Endothelial cell (in vitro differentiated cells): ENCODE results near the gene PARD3. TPM values are rescaled to one million over a fixed set of nuclear protein-coding genes. Genes with fewer than 3 reads are reported as not detected.

Source experiments
- DNase-seq: peaks from one replicate; pipeline ENCODE4 v3.0.0; 2021; ENCODE audit warnings: low spot score
- H3K27ac Mint-ChIP-seq: one replicate; pipeline ENCODE4 v1.8.0; 2021; ENCODE audit warnings: mixed read lengths, inconsistent platforms; ENCODE audit not compliant: unreplicated experiment
- H3K27me3 Mint-ChIP-seq: one replicate; pipeline ENCODE4 v1.8.0; 2021; ENCODE audit warnings: mild to moderate bottlenecking, moderate library complexity, mixed read lengths, inconsistent platforms; ENCODE audit not compliant: unreplicated experiment
- H3K36me3 Mint-ChIP-seq: one replicate; pipeline ENCODE4 v1.8.0; 2021; ENCODE audit warnings: mild to moderate bottlenecking, low read depth, mixed read lengths, inconsistent platforms; ENCODE audit not compliant: unreplicated experiment
- H3K4me1 Mint-ChIP-seq: one replicate; pipeline ENCODE4 v1.8.0; 2021; ENCODE audit warnings: mild to moderate bottlenecking, mixed read lengths, inconsistent platforms; ENCODE audit not compliant: unreplicated experiment
- H3K4me3 Mint-ChIP-seq: one replicate; pipeline ENCODE4 v1.8.0; 2021; ENCODE audit warnings: mild to moderate bottlenecking, mixed read lengths, inconsistent platforms; ENCODE audit not compliant: unreplicated experiment
- H3K9me3 Mint-ChIP-seq: one replicate; pipeline ENCODE4 v1.8.0; 2021; ENCODE audit warnings: mixed read lengths, inconsistent platforms; ENCODE audit not compliant: unreplicated experiment
- total RNA-seq: library from RNA; stranded (reverse); fragmentation: NEBNext Ultra II Directional; extraction: Animal tissue kit (Norgen Biotek cat#: 25700); gene quantifications from one replicate; pipeline ENCODE4 v1.2.1, GENCODE V29; 2021; ENCODE audit not compliant: unreplicated experiment
- TF ChIP-seq, protein P1 (sequence below): fragments of 200-600 bp; sonication (generic); IDR thresholded peaks from one replicate; pipeline ENCODE4 v1.5.0; 2021; ENCODE audit warnings: antibody characterized with exemption; ENCODE audit not compliant: unreplicated experiment

The PARD3 gene
- total RNA-seq, 1 donor from 2014 or later = 35.2 TPM

DNA sequence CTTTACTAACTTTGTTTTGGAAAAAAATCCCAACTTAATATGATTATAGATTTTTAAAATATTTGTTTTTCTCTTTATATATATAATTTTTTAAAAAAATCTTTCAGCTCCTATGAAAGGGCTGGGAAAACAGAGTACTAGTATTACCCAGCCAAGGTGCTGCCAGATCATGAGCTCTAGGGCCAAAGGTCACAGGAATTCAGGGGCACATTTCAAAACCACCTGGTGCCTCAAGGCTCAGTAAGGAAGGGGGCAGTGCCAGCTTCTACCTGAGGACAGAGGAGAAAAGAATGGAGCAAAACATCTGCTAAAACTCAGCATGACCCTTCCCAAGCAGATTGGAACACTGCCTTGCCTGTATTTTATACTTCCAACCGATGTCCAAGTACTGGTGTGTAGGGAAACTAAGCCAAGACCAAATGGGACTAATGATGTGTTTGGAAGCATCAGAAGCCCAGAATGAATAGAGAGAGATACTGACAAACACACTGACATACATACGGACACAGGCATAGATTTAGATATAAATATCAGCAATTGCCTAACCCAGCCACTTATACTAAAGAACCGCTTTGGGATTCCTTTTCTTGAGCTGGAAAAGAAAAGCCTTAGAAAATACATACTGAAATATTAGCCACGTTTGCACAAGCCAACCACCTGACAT lies 667.3 kb downstream of the PARD3 start:
- Mint-ChIP-seq H3K4me1 (peaks cover 7% of the 10 kb centered on the region), H3K27me3 (no peaks in the 10 kb centered on the region), H3K9me3 (no peaks in the 10 kb centered on the region), H3K36me3 (no peaks in the 10 kb centered on the region), H3K27ac (no peak overlapping the region), H3K4me3 (no peak overlapping the region)
- TF ChIP-seq, protein P1, sequence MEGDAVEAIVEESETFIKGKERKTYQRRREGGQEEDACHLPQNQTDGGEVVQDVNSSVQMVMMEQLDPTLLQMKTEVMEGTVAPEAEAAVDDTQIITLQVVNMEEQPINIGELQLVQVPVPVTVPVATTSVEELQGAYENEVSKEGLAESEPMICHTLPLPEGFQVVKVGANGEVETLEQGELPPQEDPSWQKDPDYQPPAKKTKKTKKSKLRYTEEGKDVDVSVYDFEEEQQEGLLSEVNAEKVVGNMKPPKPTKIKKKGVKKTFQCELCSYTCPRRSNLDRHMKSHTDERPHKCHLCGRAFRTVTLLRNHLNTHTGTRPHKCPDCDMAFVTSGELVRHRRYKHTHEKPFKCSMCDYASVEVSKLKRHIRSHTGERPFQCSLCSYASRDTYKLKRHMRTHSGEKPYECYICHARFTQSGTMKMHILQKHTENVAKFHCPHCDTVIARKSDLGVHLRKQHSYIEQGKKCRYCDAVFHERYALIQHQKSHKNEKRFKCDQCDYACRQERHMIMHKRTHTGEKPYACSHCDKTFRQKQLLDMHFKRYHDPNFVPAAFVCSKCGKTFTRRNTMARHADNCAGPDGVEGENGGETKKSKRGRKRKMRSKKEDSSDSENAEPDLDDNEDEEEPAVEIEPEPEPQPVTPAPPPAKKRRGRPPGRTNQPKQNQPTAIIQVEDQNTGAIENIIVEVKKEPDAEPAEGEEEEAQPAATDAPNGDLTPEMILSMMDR = no peak
- DNase-seq = no peak

DNA sequence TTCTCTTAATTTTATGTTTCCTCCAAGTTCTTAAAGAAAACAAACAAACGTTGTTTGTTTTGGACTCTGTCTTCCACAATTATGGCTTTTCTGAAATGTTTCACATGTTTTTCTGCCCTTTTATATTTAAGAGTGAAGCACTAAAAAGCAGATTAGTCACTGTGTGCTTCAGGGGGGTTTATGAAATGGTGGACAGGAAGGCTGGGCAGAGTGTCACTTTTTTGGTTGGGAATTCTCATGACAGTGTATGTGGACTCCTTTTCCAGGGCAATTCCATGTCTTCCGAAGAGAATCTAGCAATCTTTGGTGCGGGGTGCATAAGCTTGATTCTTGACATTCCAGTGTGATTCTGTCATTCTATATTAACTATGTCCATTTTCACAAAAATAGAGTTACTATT lies 669.4 kb downstream of the PARD3 start:
- no peaks in the 10 kb centered on the region for H3K27me3 Mint-ChIP-seq
- no peak for DNase-seq
- peaks cover 15% of the 10 kb centered on the region for H3K4me1 Mint-ChIP-seq
- H3K27ac Mint-ChIP-seq = no peak overlapping the region
- no peaks in the 10 kb centered on the region for H3K9me3 Mint-ChIP-seq
- no peaks in the 10 kb centered on the region for H3K36me3 Mint-ChIP-seq
- TF ChIP-seq, protein P1 = no peak
- H3K4me3 Mint-ChIP-seq = no peak overlapping the region

DNA sequence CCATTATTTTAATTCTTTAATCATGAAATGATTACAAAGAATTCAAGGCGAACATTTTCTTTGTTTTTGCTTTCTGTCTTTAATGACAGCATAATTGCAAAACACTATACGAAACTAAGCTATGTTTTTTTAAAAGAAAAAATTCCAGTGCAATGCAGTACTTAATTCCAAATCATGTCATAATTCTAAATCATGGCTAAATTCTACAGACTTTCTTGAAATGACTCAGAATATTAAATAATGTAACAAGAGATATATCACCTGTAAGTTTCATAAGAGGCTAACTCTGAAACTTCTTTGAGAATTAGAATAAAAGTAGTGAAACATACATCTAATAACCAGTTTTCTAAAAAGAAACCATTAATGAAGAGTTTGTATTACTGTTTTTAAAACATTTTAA lies 671.6 kb downstream of the PARD3 start:
- no peak overlapping the region for H3K4me3 Mint-ChIP-seq

DNA sequence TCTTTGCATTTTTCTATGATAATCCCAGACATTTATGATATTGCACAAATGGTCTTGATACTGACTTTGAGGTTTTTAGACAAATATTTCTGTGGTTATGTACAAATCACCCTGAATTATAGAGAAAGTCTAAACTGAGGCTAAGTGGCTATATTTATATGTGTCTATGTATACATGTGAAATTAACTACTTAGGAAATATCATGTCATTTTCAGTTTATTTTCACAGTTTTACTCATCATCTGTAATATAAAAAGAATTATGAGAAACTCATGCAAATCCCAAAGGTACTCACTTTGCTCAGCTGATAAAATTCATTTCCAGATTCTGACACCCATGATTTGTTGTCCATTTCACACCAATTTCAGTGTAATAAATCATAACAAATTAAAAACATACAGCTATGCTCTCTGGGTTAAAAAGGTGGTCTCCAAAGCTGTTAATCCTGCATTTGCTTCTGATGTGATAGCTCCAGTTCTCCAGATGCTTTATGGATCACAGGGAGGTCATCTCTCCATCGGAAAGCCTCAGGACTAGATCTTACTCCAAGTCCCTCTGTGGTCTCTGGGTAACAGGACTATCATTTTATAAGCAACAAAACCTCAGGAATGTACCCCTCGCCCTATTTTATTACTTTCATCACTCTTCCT lies 673.9 kb downstream of the PARD3 start:
- Mint-ChIP-seq H3K27me3 (no peaks in the 10 kb centered on the region), H3K27ac (no peak overlapping the region), H3K36me3 (no peaks in the 10 kb centered on the region), H3K4me1 (peaks cover 27% of the 10 kb centered on the region), H3K9me3 (no peaks in the 10 kb centered on the region), H3K4me3 (no peak overlapping the region)
- DNase-seq = no peak
- TF ChIP-seq, protein P1 = no peak

More for the DNA sequence above, 671.6 kb downstream of the PARD3 start:
- no peak for DNase-seq
- TF ChIP-seq, protein P1 = no peak
- H3K27ac Mint-ChIP-seq = no peak overlapping the region
- no peaks in the 10 kb centered on the region for H3K36me3 Mint-ChIP-seq
- no peaks in the 10 kb centered on the region for H3K9me3 Mint-ChIP-seq
- H3K4me1 Mint-ChIP-seq = peaks cover 15% of the 10 kb centered on the region
- H3K27me3 Mint-ChIP-seq = no peaks in the 10 kb centered on the region

DNA sequence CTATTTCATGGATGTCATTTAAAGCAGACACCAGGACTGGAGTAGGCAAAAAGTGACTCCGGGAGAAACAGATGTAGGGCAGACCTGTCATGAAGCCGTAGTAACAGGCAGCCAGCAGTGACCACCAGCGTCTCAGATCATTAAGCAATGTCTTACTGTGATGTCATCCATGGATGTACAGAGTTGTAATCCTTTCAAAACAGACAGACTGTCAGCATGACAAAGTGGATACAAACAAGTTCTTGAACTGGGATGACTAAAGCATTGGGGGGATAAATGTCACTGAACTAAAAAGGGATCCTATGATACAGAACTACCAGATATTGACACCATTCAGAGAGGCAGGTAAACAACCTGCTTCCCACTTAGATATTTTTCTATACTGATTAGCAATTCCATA lies 675.5 kb downstream of the PARD3 start:
- no peak overlapping the region for H3K4me3 Mint-ChIP-seq
- no peak overlapping the region for H3K27ac Mint-ChIP-seq
- no peaks in the 10 kb centered on the region for H3K36me3 Mint-ChIP-seq
- TF ChIP-seq, protein P1 = no peak
- no peaks in the 10 kb centered on the region for H3K9me3 Mint-ChIP-seq
- no peaks in the 10 kb centered on the region for H3K27me3 Mint-ChIP-seq
- H3K4me1 Mint-ChIP-seq = peaks cover 20% of the 10 kb centered on the region
- no peak for DNase-seq
